Islet precursor cell (in vitro differentiated cells): Measurements from ENCODE around the gene TYMP.
A peak's percentile ranks its signal among the peaks of the same experiment; 100 is the strongest.

ENCODE experiments used
- DNase-seq: peaks from one replicate; pipeline ENCODE4 v3.0.0-alpha.2; 2018

TYMP gene

DNA sequence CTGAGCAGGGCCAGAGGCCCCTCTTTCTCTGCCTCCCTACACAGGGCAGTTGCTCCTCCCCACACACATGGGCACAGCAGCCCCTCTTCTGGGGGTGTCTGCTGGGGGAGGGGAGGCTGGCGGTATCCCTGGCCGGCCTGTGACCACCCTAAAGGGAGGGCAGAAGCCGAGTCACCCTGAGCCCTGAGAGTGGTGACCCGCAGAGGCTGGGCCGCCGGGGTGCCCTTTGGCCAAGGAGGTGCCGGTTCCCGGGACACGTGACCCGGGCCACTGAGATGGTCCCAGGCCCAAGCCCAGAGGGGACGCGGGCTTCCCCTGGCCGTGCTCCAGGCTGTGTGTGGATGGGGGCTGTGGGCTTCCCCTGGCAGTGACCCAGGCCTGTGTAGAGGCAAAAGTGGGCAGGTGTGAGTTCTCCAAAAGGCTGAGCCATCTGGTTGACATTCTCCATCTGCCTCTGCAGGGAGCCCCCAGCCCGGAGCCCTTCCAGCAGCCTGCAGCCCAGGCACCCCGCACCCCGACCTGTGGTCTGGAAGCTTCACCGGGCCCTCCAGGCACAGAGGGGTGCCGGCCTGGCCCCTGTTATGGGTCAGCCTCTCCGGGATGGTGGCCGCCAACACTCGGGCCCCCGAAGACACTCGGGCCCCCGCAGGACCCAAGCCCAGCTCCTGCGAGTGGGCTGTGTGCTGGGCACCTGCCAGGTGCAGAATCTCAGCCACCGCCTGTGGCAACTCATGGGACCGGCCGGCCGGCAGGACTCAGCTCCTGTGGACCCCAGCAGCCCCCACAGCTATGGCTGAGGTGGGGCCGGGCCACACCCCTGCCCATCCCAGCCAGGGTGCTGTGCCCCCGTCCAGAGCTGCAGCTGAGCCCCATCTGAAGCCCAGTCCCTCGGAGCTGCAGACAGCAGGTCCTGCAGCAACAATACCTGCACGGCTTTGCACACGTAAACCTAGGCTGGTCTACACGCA is 47.4 kb downstream of the TYMP start:
- no peak for DNase-seq

DNA sequence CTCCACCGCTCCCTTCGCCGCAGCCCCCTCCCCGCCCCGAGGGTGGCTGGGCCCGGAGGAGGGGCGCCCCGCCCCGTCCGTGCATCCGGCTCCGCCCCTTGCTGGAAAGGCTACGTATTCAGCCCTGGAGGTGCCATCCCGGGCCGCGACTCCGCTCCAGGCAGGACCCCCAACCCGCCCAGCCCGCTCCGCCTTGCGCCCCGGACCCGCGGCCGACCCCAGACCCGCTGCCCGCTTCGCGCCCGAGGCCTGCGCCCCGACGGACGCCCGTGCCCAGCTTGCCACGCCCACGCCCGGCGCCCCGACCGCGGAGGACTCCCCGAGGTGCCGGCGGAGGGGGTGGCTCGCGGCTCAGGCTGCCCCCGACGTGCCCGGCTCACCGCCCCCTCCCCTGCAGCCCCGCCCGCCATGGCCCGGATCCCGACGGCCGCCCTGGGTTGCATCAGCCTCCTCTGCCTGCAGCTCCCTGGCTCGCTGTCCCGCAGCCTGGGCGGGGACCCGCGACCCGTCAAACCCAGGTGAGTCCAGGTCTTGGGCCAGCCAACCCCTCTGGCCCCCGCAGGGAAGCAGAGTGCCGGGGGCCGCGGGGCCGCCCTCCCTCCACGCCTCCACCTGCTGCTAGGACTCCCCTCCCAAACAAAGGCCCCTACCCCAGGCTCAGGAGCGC is 48.2 kb downstream of the TYMP start, which contains the start of gene ADM2:
TSS of gene ADM2 (plus strand) at position 104 of the 667 bp plus-strand sequence. CDS start at position 409, 305 bp downstream.
- peak; percentile 81 for DNase-seq

DNA sequence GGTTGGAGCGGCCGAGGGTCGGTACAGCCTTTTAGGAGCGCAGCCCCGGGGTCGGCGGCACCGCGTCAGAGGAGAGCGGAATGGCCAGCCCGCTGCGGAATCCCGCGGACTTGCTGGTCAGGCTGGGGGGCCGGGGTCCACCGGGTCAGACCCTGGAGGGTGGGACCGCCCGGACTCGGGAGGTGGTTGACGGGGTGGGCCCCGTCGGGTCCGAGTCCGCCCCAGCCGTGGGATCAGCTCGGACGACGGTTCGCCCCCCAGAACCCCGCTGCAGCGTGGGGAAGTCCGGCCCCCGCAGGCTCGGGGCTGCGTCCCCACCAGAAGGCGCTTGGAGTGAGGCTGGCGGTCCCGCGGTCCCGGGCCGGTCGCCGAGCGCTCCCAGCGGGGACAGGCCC is 48.8 kb downstream of the TYMP start:
- DNase-seq, result no peak

DNA sequence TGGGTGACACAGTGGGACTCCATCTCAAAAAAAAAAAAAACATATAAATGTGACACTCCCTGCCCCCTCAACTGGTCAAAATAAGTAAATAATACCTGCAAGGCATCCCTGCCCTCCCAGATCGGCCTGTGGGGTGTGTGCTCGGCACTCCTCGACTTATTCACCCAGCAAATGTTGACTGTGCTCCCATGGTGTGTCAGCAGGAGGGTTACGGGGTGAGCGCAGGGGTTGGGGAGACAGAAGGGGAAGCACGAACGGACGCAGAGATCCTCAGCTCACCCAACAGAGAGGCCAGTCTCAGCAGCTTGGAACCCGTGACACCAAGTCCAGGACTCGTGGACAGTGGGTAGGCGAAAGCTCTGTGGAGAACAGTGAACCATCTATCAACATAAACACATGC is 50.1 kb downstream of the TYMP start:
- DNase-seq, result no peak

DNA sequence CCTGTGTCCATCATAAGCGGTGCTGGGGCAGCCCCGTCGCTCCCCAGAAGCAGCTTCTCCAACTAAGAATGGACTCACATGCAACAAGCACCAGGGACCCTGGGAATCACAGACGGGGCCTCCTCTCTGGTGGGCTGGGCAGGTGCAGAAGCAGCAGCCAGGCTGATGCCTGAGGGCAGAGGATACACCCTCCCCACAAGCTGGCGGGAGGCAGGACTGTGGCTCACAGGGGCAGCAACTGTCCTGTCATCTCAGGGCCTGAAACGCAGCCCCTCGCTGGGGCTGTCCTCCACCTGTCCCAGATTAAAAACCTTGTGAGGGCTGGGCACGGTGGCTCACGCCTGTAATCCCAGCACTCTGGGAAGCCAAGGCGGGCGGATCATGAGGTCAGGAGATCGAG is 51.9 kb downstream of the TYMP start:
- no peak for DNase-seq

DNA sequence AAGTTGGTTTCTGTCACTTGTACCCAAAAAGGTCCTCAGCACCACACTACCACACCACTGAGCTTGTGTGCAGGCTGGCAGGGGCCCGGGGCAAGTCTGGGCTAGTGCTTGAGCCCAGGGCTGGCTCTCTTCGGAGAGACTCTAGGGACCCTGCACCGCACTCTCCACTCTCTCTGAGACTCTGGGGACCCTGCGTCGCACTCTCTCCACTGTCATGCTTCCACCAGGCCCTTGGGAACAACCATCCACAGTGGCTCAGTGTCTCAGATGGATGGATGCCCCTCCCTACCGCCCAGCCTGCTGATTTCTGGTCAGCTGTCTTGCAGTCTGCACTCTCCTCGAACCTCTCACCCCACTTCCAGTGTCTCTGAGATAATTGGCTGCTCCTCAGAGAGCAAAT is 52.9 kb downstream of the TYMP start:
- no peak for DNase-seq
